OCI-LY7 (cell line): ENCODE measurements around the gene HACD1. TPM values are rescaled to one million over a fixed set of nuclear protein-coding genes. Genes with fewer than 3 reads are reported as not detected.
"Not testable (repeated sequence)": the region's sequence is repeated elsewhere in the genome, so short reads cannot be mapped to it uniquely, and the experiment has no call there.

Experiments
- BruUV-seq: library from RNA; stranded (reverse); fragments of 400-500 nt; replicated peaks from 2 replicates; lab custom pipeline; 2021; lab: Mats Ljungman, UMichigan
- CTCF ChIA-PET: fragments of 300-600 bp; sonication (Branson Sonifier 250); formaldehyde crosslinking; loops from one replicate; lab custom pipeline; 2022; ENCODE audit warnings: antibody characterized with exemption; ENCODE audit not compliant: unreplicated experiment; lab: Charles Lee
- POLR2A ChIA-PET: fragments of 300-600 bp; sonication (Branson Sonifier 250); formaldehyde crosslinking; loops from one replicate; lab custom pipeline; 2022; ENCODE audit warnings: antibody characterized with exemption; lab: Charles Lee
- DNase-seq: peaks from one replicate; pipeline ENCODE4 v3.0.0-alpha.2; 2015; ENCODE audit warnings: low spot score
- H2AFZ ChIP-seq: fragments of 200-600 bp; sonication (generic), shearing (Covaris generic); 2 replicates; pipeline ENCODE4 v1.6.1; 2014; ENCODE audit warnings: mild to moderate bottlenecking, antibody characterized with exemption, low read length, moderate library complexity
- H3K27ac ChIP-seq: fragments of 200-600 bp; sonication (generic); 2 replicates; pipeline ENCODE4 v1.5.1; 2014; ENCODE audit warnings: mixed run types, low read depth, mild to moderate bottlenecking, moderate library complexity, low read length, inconsistent platforms; ENCODE audit not compliant: poor library complexity, severe bottlenecking
- H3K36me3 ChIP-seq: fragments of 200-600 bp; sonication (generic); 2 replicates; pipeline ENCODE4 v1.6.1; 2014; ENCODE audit warnings: mild to moderate bottlenecking, antibody characterized with exemption, low read length, moderate library complexity, mixed read lengths; ENCODE audit not compliant: insufficient read depth
- H3K4me1 ChIP-seq: fragments of 200-600 bp; sonication (generic); 2 replicates; pipeline ENCODE4 v1.5.1; 2014; ENCODE audit warnings: mild to moderate bottlenecking, low read length; ENCODE audit not compliant: insufficient read depth, poor library complexity, severe bottlenecking
- H3K4me2 ChIP-seq: fragments of 200-600 bp; sonication (generic); 2 replicates; pipeline ENCODE4 v1.6.1; 2014; ENCODE audit warnings: mild to moderate bottlenecking, low read length
- H3K4me3 ChIP-seq: fragments of 200-600 bp; sonication (generic); 2 replicates; pipeline ENCODE4 v1.5.1; 2014; ENCODE audit warnings: mild to moderate bottlenecking, low read depth, low read length; ENCODE audit not compliant: poor library complexity, severe bottlenecking
- H3K79me2 ChIP-seq: fragments of 200-600 bp; sonication (generic); 2 replicates; pipeline ENCODE4 v1.6.1; 2016; ENCODE audit warnings: low read depth, mild to moderate bottlenecking, low read length, moderate library complexity, mixed read lengths; ENCODE audit not compliant: insufficient read depth
- H3K9me2 ChIP-seq: fragments of 200-600 bp; sonication (generic); 2 replicates; pipeline ENCODE4 v1.6.1; 2016; ENCODE audit warnings: mild to moderate bottlenecking, low read length, mixed read lengths; ENCODE audit not compliant: insufficient read depth
- H3K9me3 ChIP-seq: fragments of 200-600 bp; sonication (generic); 2 replicates; pipeline ENCODE4 v1.6.1; 2014; ENCODE audit warnings: mild to moderate bottlenecking, mixed run types, low read length, mixed read lengths
- H4K20me1 ChIP-seq: fragments of 200-600 bp; sonication (generic); 2 replicates; pipeline ENCODE4 v1.6.1; 2014; ENCODE audit warnings: mild to moderate bottlenecking, antibody characterized with exemption, low read length, moderate library complexity, mixed read lengths; ENCODE audit not compliant: insufficient read depth
- EZH2phosphoT487 ChIP-seq: fragments of 200-600 bp; sonication (generic); IDR thresholded peaks from 2 replicates; pipeline ENCODE4 v1.6.1; 2018; ENCODE audit warnings: low read depth, borderline replicate concordance, mild to moderate bottlenecking, mixed run types, antibody characterized with exemption, low read length, moderate library complexity, mixed read lengths
- intact Hi-C: fragments of 100-400 bp; cut with micrococcal nuclease; formaldehyde crosslinking; loops from one replicate; pipeline ENCODE4 v1.10.0; 2022; ENCODE audit not compliant: unreplicated experiment
- total RNA-seq, 2 experiments: library from RNA; depleted of rRNA in 1 of 2; stranded (reverse); fragments of >200 nt in 1 of 2; shearing (Covaris generic) in 1 of 2; gene quantifications; 2 replicates each; pipeline ENCODE4 v1.2.3, GENCODE V29; 2014 to 2022
- TF ChIP-seq, protein P1 (sequence below): fragments of 200-600 bp; sonication (generic); conservative IDR thresholded peaks from 2 replicates; pipeline ENCODE4 v1.5.1; 2014; ENCODE audit warnings: mild to moderate bottlenecking, antibody characterized with exemption, low read length, moderate library complexity, mixed read lengths

The HACD1 gene
- total RNA-seq, 2 experiments from 2014 or later = not detected

GRCh38 chr10:17588420-17588819 is 28.8 kb downstream of the HACD1 start:
- H4K20me1 ChIP-seq = no peaks in the 10 kb centered on the region
- intact Hi-C loops = no loop called here
- H3K4me3 ChIP-seq = no peak overlapping the region
- BruUV-seq = no TSS peak
- no peak overlapping the region for H3K27ac ChIP-seq
- no peak overlapping the region for H2AFZ ChIP-seq
- TF ChIP-seq, protein P1, sequence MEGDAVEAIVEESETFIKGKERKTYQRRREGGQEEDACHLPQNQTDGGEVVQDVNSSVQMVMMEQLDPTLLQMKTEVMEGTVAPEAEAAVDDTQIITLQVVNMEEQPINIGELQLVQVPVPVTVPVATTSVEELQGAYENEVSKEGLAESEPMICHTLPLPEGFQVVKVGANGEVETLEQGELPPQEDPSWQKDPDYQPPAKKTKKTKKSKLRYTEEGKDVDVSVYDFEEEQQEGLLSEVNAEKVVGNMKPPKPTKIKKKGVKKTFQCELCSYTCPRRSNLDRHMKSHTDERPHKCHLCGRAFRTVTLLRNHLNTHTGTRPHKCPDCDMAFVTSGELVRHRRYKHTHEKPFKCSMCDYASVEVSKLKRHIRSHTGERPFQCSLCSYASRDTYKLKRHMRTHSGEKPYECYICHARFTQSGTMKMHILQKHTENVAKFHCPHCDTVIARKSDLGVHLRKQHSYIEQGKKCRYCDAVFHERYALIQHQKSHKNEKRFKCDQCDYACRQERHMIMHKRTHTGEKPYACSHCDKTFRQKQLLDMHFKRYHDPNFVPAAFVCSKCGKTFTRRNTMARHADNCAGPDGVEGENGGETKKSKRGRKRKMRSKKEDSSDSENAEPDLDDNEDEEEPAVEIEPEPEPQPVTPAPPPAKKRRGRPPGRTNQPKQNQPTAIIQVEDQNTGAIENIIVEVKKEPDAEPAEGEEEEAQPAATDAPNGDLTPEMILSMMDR = no peak
- TF ChIP-seq EZH2phosphoT487 = no peak
- H3K9me2 ChIP-seq = no peaks in the 10 kb centered on the region
- no peaks in the 10 kb centered on the region for H3K79me2 ChIP-seq
- H3K36me3 ChIP-seq = no peaks in the 10 kb centered on the region
- POLR2A ChIA-PET = no interaction called here
- H3K4me2 ChIP-seq = no peak overlapping the region
- DNase-seq = no peak
- H3K4me1 ChIP-seq = no peaks in the 10 kb centered on the region
- H3K9me3 ChIP-seq = no peaks in the 10 kb centered on the region
- CTCF ChIA-PET = no interaction called here

DNA sequence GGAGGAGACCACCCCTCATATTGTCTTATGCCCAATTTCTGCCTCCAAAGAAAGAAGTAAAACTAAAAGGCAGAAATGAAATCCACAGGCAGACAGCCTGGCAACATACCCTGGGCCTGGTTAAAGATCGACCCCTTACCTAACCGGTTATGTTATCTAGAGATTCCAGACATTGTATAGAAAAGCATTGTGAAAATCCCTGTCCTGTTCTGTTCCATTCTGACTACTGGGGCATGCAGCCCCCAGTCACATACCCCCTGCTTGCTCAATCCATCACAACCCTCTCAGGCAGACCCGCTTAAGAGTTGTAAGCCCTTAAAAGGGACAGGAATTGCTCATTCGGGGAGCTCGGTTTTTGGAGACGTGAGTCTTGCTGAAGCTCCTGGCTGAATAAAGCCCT is 29.9 kb downstream of the HACD1 start:
- H3K4me1 ChIP-seq, intact Hi-C loops, H3K9me3 ChIP-seq, DNase-seq, CTCF ChIA-PET, H4K20me1 ChIP-seq, H3K4me3 ChIP-seq, H3K36me3 ChIP-seq, H3K27ac ChIP-seq, H3K9me2 ChIP-seq, BruUV-seq, H3K79me2 ChIP-seq: not testable (repeated sequence)
- H3K4me2 ChIP-seq = 0 out of 2 replicates have a peak overlapping the region, but pooled peaks have one; percentile 16
- peak overlapping the region; percentile 59; the same call in 1 of the 2 replicates for H2AFZ ChIP-seq
- POLR2A ChIA-PET = interaction anchor here (0.6 kb wide), 1 partner anchor 73 kb away, joined by 3 read pairs; no protein-coding TSS in a partner anchor

DNA sequence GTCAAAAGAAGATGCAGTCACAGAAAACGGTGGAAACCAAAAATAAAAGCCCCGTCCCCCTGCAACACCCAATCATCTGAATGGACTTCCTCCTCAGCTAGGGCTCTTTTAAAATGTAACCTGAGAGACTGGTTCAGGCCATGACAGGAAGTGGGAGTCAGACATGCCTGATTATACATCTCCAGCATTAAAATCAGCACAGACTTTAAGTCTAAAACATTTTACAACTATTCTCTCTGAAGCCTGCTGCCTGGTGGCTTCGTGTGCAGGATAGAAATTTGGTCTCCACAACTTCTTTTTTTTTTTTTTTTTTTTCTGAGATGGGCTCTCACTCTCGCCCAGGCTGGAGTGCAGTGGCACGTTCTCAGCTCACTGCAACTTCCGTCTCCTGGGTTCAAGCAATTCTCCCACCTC is 30.3 kb downstream of the HACD1 start:
- H2AFZ ChIP-seq = peak overlapping the region; percentile 59
- H3K27ac ChIP-seq = no peak overlapping the region
- TF ChIP-seq EZH2phosphoT487 = no peak
- TF ChIP-seq, protein P1 = no peak
- CTCF ChIA-PET = no interaction called here
- POLR2A ChIA-PET = interaction anchor here (0.6 to 0.7 kb wide), 2 partner anchors 73 to 101 kb away, joined by 3 to 10 read pairs; no protein-coding TSS in a partner anchor
- no peaks in the 10 kb centered on the region for H3K36me3 ChIP-seq
- H3K9me3 ChIP-seq = no peaks in the 10 kb centered on the region
- H3K4me3 ChIP-seq = no peak overlapping the region
- intact Hi-C loops = no loop called here
- no peaks in the 10 kb centered on the region for H3K9me2 ChIP-seq
- H4K20me1 ChIP-seq = no peaks in the 10 kb centered on the region
- H3K79me2 ChIP-seq = no peaks in the 10 kb centered on the region
- H3K4me1 ChIP-seq = no peaks in the 10 kb centered on the region
- DNase-seq = peak; percentile 29
- H3K4me2 ChIP-seq = peak overlapping the region; percentile 16; the same call in 1 of the 2 replicates
- BruUV-seq = no TSS peak
